Neural cell (in vitro differentiated cells): ENCODE data around the gene CCDC201.

Experiments
- CTCF ChIP-seq: fragments of 450-650 bp; IDR thresholded peaks from 2 replicates; pipeline ENCODE4 v1.5.1; 2014; ENCODE audit warnings: antibody characterized with exemption, mild to moderate bottlenecking, moderate library complexity; ENCODE audit not compliant: poor library complexity, severe bottlenecking
- EZH2 ChIP-seq: fragments of 200-600, 300-800 bp; shearing (Covaris generic), sonication (generic); IDR thresholded peaks from 2 replicates; pipeline ENCODE4 v1.6.1; 2014; ENCODE audit warnings: antibody characterized with exemption, low read length, borderline replicate concordance, mild to moderate bottlenecking; ENCODE audit not compliant: insufficient read depth, poor library complexity, severe bottlenecking
- POLR2AphosphoS5 ChIP-seq: IDR thresholded peaks from 2 replicates; pipeline ENCODE4 v1.6.1; 2012
- SMC3 ChIP-seq: fragments of 450-650 bp; conservative IDR thresholded peaks from 2 replicates; pipeline ENCODE4 v1.6.1; 2014; ENCODE audit warnings: antibody characterized with exemption, mild to moderate bottlenecking, moderate library complexity; ENCODE audit not compliant: poor library complexity

- TF ChIP-seq CTCF = no peak
- no peak for TF ChIP-seq EZH2
- no peak for TF ChIP-seq POLR2AphosphoS5
- TF ChIP-seq SMC3 = no peak
These were observed 3.6 kb upstream of the CCDC201 start for GRCh38 chr7:45876519-45876918.
